GM12872 (cell line): ENCODE results near the gene TBC1D16.

Experiments
- TF ChIP-seq, protein P1 (sequence below): IDR thresholded peaks from 3 replicates; pipeline ENCODE4 v1.5.1; 2011; ENCODE audit warnings: low read depth, mild to moderate bottlenecking, low read length, moderate library complexity; ENCODE audit not compliant: insufficient read depth

TBC1D16 gene

GRCh38 chr17:80063830-80064585 lies 28.3 kb upstream of the TBC1D16 start:
- TF ChIP-seq, protein P1, sequence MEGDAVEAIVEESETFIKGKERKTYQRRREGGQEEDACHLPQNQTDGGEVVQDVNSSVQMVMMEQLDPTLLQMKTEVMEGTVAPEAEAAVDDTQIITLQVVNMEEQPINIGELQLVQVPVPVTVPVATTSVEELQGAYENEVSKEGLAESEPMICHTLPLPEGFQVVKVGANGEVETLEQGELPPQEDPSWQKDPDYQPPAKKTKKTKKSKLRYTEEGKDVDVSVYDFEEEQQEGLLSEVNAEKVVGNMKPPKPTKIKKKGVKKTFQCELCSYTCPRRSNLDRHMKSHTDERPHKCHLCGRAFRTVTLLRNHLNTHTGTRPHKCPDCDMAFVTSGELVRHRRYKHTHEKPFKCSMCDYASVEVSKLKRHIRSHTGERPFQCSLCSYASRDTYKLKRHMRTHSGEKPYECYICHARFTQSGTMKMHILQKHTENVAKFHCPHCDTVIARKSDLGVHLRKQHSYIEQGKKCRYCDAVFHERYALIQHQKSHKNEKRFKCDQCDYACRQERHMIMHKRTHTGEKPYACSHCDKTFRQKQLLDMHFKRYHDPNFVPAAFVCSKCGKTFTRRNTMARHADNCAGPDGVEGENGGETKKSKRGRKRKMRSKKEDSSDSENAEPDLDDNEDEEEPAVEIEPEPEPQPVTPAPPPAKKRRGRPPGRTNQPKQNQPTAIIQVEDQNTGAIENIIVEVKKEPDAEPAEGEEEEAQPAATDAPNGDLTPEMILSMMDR, result no peak

- TF ChIP-seq, protein P1, result no peak
Measured at GRCh38 chr17:80061421-80061820, 25.7 kb upstream of the TBC1D16 start.

DNA sequence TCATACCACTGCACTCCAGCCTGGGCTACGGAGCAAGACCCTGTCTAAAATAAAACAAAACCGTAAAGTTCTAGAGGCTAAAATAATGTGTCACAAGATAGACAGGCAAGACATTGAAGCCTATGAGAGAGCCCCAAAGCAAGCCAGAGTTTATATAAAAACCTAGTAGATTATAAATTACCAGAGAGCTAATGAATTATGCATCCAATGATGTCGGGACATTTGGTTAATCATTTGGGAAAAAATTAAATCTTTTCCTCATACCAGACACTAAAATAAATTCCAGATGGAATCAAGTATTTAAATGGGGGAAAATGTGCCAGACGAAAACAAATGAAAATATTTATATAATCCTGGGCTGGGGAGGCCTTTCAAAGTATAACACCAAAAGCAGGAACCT lies 25.0 kb upstream of the TBC1D16 start:
- TF ChIP-seq, protein P1, result no peak

GRCh38 chr17:80058311-80058955 lies 22.8 kb upstream of the TBC1D16 start:
- TF ChIP-seq, protein P1, result no peak

- TF ChIP-seq, protein P1, result no peak
Measured at GRCh38 chr17:80055597-80055996, 19.9 kb upstream of the TBC1D16 start.

DNA sequence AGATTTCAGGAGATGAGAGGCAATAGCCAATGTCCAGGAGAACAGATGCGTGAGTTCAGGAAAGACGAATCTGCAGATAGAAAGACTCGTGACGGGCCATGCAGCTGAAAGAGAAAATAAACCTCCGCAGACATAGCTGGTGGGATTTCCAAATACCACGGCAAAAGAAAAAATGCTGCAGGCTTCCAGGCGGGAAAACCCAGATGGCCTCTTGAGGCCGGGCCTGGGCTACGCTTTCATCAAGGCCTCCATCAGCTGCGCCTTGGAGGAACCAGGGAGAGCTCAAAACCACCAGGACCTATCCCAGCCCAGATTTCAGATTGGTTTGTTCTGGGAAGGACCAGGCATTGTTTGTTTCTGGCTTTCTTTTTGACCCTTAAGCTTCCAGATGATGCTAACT lies 17.4 kb upstream of the TBC1D16 start:
- TF ChIP-seq, protein P1, result no peak

DNA sequence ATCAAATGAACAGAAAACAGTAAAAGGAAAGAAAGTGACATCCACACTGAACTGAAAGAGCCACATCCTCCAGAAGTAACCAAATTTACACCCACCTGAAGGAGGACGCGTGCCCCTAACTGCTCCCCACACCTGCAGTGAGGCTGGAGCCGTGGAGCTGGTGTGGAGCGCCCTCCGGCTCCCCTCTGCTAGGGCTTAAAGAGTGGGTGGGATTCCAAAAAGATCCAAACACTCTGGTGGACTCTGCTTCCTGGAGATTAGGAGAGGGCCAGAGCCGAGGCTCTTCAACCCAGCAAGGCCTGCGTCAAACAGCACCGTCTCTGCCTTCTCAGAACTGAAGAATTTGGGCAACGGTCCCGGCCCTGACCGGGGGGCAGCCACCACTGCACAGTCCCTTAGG lies 16.0 kb upstream of the TBC1D16 start:
- TF ChIP-seq, protein P1, result no peak
